Right hindlimb (tissue), 1 donor: ENCODE results near the gene ZNF311.
"Not testable (repeated sequence)": the region's sequence is repeated elsewhere in the genome, so short reads cannot be mapped to it uniquely, and the experiment has no call there.

ENCODE experiments used
- DNase-seq: peaks from one replicate; pipeline ENCODE4 v3.0.0-alpha.2; 2018

Gene ZNF311

DNA sequence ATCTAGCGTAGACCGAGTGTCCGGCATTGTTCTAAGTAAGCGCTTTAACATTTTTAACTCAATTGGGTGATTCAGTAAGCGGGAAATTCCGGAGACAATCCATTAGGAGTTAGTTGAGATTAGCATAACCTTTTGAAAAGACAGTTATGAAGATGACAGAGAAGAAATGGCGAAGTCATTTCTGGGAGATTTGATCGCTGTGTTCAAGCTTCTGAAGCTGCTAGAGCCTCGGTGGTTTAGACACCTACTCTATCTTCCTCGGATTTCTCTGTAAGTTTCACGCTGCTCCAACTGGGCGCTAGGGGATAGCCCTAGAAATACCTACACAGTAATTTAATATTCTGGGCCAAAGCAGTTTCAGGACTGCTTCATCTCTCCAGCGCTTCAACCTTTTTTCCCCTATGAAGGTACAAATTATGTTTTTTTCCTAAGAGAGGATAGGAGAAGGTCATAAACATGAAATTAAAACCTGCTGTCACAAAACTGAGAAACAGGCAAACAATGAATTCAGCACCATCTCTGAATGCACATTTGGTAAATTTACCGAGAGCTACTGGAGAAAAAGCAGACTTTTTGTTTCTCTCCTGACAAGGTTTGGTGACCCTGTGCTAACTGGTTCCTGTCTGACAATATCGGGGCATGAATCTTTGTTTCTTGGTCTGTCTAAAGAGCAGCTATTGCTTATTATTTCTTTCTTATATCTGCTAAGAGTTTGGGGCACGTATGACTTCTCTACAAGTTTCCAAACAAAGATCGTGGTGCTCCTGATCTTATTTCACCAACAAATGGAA lies 22.4 kb downstream of the ZNF311 start:
- DNase-seq: peak; percentile 36

GRCh38 chr6:28981833-28982475 lies 23.2 kb downstream of the ZNF311 start:
- peak; percentile 89 for DNase-seq

GRCh38 chr6:28981431-28981832 lies 23.7 kb downstream of the ZNF311 start:
- DNase-seq: peak; percentile 85

- DNase-seq: peak; percentile 82
Observed at GRCh38 chr6:28980852-28981430, 24.2 kb downstream of the ZNF311 start.

DNA sequence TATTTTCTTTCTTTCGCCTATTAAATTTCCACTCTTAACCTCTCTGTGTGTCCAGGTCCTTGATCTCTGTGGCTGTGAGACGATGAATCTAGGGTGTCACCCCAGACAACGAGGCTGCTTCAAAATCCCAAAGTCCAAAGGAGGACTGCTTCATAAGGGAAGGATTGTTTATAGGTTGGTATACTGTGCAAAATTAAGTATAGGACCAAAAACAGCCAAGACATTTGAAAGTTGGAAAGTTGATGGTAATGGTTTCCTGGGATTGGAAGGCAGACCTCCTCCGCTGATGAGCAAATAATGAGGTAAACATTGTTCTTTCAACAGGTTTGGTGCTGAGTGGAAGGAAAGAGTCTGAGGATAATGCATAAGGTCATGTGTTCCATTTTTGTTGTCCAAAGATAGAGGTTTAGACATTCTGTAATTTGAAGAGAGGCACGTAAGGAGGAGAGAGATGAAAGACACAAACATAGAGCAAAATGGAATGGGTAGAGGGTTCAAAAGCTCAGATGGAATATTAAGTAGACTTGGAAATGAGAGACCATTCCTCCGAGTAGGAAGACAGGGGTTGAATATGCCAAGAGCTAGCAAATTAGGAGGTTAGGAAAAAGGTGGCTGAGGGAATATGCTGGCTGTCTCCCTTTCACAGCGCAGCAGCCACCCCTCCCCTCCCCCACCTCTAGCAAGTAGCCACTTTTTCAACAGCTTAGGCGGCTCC lies 24.8 kb downstream of the ZNF311 start:
- DNase-seq: no peak

DNA sequence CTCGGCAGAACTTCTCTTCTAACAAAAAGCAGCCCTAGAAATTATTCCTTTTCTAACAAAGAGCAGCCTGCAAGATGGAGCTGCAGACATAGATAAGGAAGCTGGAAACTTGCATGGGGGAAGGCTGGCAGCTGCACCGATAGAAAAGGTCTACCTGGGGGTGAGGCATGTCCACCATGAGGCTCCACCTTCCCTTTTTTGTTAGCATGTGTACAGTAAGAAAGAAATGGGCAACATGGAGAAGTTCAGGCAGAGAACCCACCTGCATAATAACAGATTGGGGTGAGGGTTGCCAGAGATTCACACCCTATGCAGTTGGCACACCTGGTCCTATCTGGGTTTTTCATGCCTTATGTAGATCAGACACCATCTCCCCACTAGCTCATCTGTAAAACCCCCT lies 25.4 kb downstream of the ZNF311 start:
- no peak for DNase-seq

- no peak for DNase-seq
Observed at GRCh38 chr6:28978959-28979561, 26.1 kb downstream of the ZNF311 start.

GRCh38 chr6:28978133-28978491 lies 27.0 kb downstream of the ZNF311 start:
- DNase-seq: no peak

- DNase-seq: no peak
Observed at GRCh38 chr6:28977341-28978132, 27.6 kb downstream of the ZNF311 start.

- no peak for DNase-seq
Observed at GRCh38 chr6:28976677-28977076, 28.4 kb downstream of the ZNF311 start.

GRCh38 chr6:28974505-28974904 lies 30.6 kb downstream of the ZNF311 start:
- no peak for DNase-seq

DNA sequence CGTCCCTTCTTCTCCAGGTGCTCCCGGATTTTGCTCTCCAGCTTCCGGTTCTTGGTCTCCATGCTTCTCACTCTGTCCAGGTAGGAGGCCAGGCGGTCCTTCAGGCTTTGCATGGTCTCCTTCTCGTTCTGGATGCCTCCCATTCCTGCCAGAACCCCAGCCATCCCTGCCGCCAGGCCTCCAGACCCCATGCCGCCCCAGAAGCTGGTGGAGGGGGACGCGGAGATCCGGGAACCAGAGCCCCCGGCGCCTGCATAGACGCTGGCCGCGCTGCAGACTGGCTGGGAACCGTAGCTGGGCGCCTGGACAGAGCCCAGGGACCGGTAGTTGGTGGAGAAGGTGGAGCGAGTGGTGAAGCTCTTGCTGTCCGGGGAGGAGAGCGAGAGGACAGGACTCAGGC lies 35.1 kb downstream of the ZNF311 start:
- not testable (repeated sequence) for DNase-seq

GRCh38 chr6:28969129-28969528 lies 36.0 kb downstream of the ZNF311 start:
- DNase-seq: no peak

DNA sequence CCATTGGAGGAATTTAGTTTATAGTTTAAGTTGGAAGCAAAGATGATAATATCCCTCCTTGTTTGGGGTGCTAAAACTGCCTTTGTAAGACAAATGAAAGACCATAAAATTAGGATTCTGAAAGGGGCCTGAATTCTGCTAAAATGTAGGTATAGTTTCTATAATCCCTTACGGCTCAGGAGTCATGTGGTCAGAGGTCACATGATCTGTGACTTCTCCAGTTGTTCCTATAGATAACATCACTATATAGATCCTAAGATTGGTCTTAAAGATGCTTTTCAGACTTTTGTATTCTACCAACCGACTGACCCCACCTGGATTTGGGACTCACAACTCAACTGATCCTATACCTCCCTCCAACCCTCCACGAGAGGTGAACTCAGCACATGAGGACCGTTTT lies 36.6 kb downstream of the ZNF311 start:
- no peak for DNase-seq

GRCh38 chr6:28965706-28966105 lies 39.4 kb downstream of the ZNF311 start:
- no peak for DNase-seq

DNA sequence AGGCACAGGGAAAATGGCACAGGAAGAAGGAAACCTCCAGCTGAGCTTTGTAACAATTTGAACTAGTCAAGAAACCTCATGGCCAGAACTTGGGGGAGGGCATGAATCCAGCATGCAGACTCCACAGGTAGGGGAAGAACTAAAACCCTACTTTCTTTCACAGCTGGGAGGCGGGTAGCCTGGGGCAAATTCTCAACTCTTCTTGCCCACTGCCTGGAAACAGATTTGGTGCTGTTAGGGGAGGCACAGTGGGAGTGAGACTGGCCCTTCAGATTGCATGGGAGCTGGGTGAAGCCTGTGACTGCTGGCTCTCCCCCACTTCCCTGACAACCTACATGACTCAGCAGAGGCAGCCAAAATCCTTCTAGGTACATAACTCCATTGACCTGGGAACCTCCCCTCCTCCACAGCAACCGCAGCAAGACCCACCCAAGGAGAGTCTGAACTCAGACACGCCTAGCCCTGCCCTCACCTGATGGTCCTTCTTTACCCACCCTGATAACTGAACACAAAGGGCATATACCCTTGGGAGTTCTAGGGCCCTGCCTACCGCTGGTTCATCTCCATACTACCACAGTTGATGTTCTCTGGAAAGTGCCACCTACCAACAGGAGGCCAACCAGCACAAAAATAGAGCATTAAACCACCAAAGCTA lies 44.1 kb downstream of the ZNF311 start:
- DNase-seq: no peak

DNA sequence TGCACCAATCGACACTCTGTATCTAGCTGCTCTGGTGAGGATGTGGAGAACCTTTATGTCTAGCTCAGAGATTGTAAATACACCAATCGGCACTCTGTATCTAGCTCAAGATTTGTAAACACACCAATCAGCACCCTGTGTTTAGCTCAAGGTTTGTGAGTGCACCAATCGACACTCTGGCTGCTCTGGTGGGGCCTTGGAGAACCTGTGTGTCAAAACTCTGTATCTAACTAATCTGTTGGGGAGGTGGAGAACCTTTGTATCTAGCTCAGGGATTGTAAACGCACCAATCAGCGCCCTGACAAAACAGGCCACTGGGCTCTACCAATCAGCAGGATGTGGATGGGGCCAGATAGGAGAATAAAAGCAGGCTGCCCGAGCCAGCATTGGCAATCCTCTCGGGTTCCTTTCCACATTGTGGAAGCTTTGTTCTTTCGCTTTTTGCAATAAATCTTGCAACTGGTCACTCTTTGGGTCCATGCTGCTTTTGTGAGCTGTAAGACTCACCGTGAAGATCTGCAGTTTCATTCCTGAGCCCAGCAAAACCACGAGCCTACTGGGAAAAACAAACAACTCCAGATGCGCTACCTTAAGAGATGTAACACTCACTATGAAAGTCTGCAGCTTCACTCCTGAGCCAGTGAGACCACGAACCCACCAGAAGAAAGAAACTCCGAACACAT lies 46.4 kb downstream of the ZNF311 start:
- not testable (repeated sequence) for DNase-seq

DNA sequence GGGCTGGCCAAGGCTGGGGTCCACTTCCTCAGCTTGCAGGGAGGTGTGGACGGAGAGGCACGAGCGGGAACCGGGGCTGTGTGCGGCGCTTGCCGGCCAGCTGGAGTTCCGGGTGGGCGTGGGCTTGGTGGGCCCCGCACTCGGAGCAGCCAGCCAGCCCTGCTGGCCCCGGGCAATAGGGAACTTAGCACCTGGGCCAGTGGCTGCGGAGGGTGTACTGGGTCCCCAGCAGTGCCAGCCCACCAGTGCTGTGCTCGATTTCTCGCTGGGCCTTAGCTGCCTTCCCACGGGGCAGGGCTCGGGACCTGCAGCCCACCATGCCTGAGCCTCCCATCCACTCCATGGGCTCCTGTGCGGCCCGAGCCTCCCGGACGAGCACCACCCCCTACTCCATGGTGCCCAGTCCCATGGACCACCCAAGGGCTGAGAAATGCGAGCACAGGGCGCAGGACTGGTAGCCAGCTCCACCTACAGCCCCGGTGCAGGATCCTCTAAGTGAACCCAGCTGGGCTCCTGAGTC lies 47.3 kb downstream of the ZNF311 start:
- DNase-seq: not testable (repeated sequence)

GRCh38 chr6:28956331-28956730 lies 48.8 kb downstream of the ZNF311 start:
- no peak for DNase-seq

DNA sequence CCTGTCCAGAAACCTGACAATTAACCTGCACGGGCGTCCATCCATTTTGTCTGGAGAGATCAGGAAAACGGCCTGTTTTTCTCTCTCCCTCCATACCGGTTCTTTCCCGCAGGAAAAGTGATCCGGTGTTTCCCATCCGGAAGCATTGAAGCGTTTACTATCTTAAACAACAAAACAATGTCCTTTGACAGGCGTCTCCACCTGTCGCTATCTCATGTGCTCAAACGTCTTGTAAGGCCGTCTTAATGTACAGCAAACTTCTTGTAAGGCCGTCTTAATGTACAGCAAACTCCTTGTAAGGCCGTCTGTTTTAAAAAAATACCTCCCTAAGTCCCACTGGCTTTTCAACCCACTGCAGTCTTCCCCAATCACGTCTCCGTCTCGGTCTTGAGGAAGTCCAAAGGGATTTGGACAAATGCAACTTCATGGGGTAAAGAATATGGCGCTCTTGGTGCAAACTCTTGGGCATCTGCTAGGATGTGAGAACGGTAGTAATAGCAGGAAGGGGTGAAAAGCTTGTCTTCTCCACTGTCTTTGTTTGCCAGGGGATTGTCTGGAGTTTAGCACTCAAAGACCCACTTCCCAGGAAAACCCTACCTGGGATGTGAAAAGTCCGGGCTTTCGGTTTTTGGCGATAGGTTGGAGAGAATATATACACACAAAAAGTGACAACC lies 51.4 kb downstream of the ZNF311 start:
- DNase-seq: no peak
